CD4-positive, alpha-beta T cell (primary cell): ENCODE measurements around the gene BORCS5. TPM values are rescaled to one million over a fixed set of nuclear protein-coding genes. Genes with fewer than 3 reads are reported as not detected.

ENCODE experiments used
- ATAC-seq: fragments of 200-7000 bp; cut with Tn5 transposase; one replicate; pipeline ENCODE4 v1.10.0; 2022; ENCODE audit warnings: mild to moderate bottlenecking; ENCODE audit not compliant: poor library complexity
- CTCF ChIA-PET: fragments of 350-600 bp; sonication (Branson Sonifier 250); formaldehyde crosslinking; loops from one replicate; lab custom pipeline; 2021; ENCODE audit warnings: antibody characterized with exemption, inconsistent platforms; lab: Charles Lee
- POLR2A ChIA-PET: fragments of 350-600 bp; sonication (Branson Sonifier 250); formaldehyde crosslinking; loops from one replicate; lab custom pipeline; 2021; ENCODE audit warnings: antibody characterized with exemption, inconsistent platforms; lab: Charles Lee
- DNase-seq, 14 experiments: peaks; one replicate each; pipeline ENCODE4 v3.0.0-alpha.2; 2013 to 2020; ENCODE audit warnings: mixed read lengths in 2 of 14
- H3K27ac ChIP-seq, 2 donors: one replicate each; pipeline versions ENCODE4 v1.5.1 to v1.7.0; 2013; ENCODE audit warnings: low read length in 2 of 2, low read depth in 1 of 2, mild to moderate bottlenecking in 1 of 2
- H3K27me3 ChIP-seq, 2 experiments: 1 replicate in 1 of 2; 2 replicates in 1 of 2; pipeline versions ENCODE4 v1.6.1 to v1.7.0; 2013; ENCODE audit warnings: low read length in 2 of 2, control low read depth in 1 of 2, mild to moderate bottlenecking in 1 of 2, moderate library complexity in 1 of 2; ENCODE audit not compliant: insufficient read depth in 2 of 2, control insufficient read depth in 1 of 2
- H3K36me3 ChIP-seq: one replicate; pipeline ENCODE4 v1.6.1; 2013; ENCODE audit warnings: low read length, control low read depth; ENCODE audit not compliant: insufficient read depth
- H3K4me1 ChIP-seq: one replicate; pipeline ENCODE4 v1.6.1; 2013; ENCODE audit warnings: low read length, control low read depth; ENCODE audit not compliant: insufficient read depth
- H3K4me3 ChIP-seq: one replicate; pipeline ENCODE4 v1.5.1; 2013; ENCODE audit warnings: mild to moderate bottlenecking, low read length, moderate library complexity
- H3K9me3 ChIP-seq, 2 experiments: 1 replicate in 1 of 2; 2 replicates in 1 of 2; pipeline versions ENCODE4 v1.6.1 to v1.7.0; 2013; ENCODE audit warnings: low read length in 2 of 2, mild to moderate bottlenecking in 2 of 2, control low read depth in 1 of 2, moderate library complexity in 1 of 2; ENCODE audit not compliant: control insufficient read depth in 1 of 2, insufficient read depth in 1 of 2
- H3K27ac Mint-ChIP-seq: one replicate; pipeline ENCODE4 v1.8.0; 2020; ENCODE audit warnings: mixed read lengths
- H3K27me3 Mint-ChIP-seq: one replicate; pipeline ENCODE4 v1.8.0; 2021; ENCODE audit warnings: mixed read lengths
- H3K36me3 Mint-ChIP-seq: one replicate; pipeline ENCODE4 v1.8.0; 2021; ENCODE audit warnings: low read depth, mixed read lengths
- H3K4me1 Mint-ChIP-seq: one replicate; pipeline ENCODE4 v1.8.0; 2021; ENCODE audit warnings: low read depth, mixed read lengths
- H3K4me3 Mint-ChIP-seq: one replicate; pipeline ENCODE4 v1.8.0; 2020; ENCODE audit warnings: mild to moderate bottlenecking, mixed read lengths
- H3K9me3 Mint-ChIP-seq: one replicate; pipeline ENCODE4 v1.8.0; 2020; ENCODE audit warnings: mixed read lengths
- CTCF ChIP-seq: fragments of 200-600 bp; IDR thresholded peaks from one replicate; pipeline ENCODE4 v1.8.0; 2022; ENCODE audit warnings: antibody characterized with exemption, mild to moderate bottlenecking
- intact Hi-C, 2 experiments: fragments of 100-400 bp; cut with DNase I in 1 of 2; cut with micrococcal nuclease in 1 of 2; formaldehyde crosslinking; loops; one replicate each; pipeline versions ENCODE4 v1.15.1 to v1.9.0; 2023 to 2025; cut with DNase I, micrococcal nuclease
- total RNA-seq, 174 experiments: library from RNA in 2 of 174; stranded (reverse) in 2 of 174; gene quantifications; one replicate each; pipeline ENCODE4 v1.2.3 and lab custom pipeline; 2021 to 2026

The BORCS5 gene
- total RNA-seq, 2 experiments from 2014 or later, result 36.4 to 39.3 TPM

GRCh38 chr12:12357719-12358461 lies 1.0 kb downstream of the BORCS5 start:
- Histone ChIP-seq H3K36me3 (peaks cover 11% of the 10 kb centered on the region), H3K27ac (peak overlapping the region; percentile 86 to 93), H3K4me1 (peaks cover 41% of the 10 kb centered on the region), H3K27me3 (no peaks in the 10 kb centered on the region), H3K4me3 (peak overlapping the region; percentile 87), H3K9me3 (no peaks in the 10 kb centered on the region)
- ChIA-PET POLR2A (interaction anchor here (0.6 to 3.9 kb wide), 38 partner anchors 8 to 1187 kb away, joined by 3 to 175 read pairs (median 9); partner anchors contain the start of genes CDKN1B, CREBL2, DUSP16 and GPR19), CTCF (interaction anchor here (1.1 to 2.9 kb wide), 10 partner anchors 8 to 379 kb away, joined by 3 to 13 read pairs (median 4); no protein-coding TSS in a partner anchor)
- Mint-ChIP-seq H3K27ac (peak overlapping the region; percentile 97), H3K27me3 (no peaks in the 10 kb centered on the region), H3K4me1 (peaks cover 67% of the 10 kb centered on the region), H3K4me3 (peak overlapping the region; percentile 94), H3K9me3 (no peaks in the 10 kb centered on the region), H3K36me3 (peaks cover 31% of the 10 kb centered on the region)
- intact Hi-C loops, result loop anchor here (2.0 to 10.0 kb wide), 9 partner anchors 204 to 1743 kb away; partner anchors contain the start of genes CREBL2 (in 2 of the 2), DDX47 (in 1 of the 2), DUSP16 (in 1 of the 2) and GSG1 (in 1 of the 2)
- no peak for TF ChIP-seq CTCF
- DNase-seq (peak in 3 of 14 experiments; percentile 35 to 60 (median 38)), ATAC-seq (no peak)

GRCh38 chr12:12358528-12358927 lies 1.6 kb downstream of the BORCS5 start:
- peaks cover 41% of the 10 kb centered on the region for H3K4me1 ChIP-seq
- Mint-ChIP-seq H3K4me1 (peaks cover 62% of the 10 kb centered on the region), H3K4me3 (peak overlapping the region; percentile 94), H3K9me3 (no peaks in the 10 kb centered on the region), H3K27me3 (no peaks in the 10 kb centered on the region), H3K27ac (peak overlapping the region; percentile 97), H3K36me3 (peaks cover 31% of the 10 kb centered on the region)
- ChIA-PET CTCF (interaction anchor here (1.1 to 2.9 kb wide), 3 partner anchors 358 to 378 kb away, joined by 4 to 13 read pairs (median 4); no protein-coding TSS in a partner anchor), POLR2A (interaction anchor here (0.7 to 3.9 kb wide), 18 partner anchors 9 to 813 kb away, joined by 3 to 175 read pairs (median 19); partner anchors contain the start of genes CDKN1B, DUSP16, GPR19 and LRP6)
- TF ChIP-seq CTCF, result no peak
- peaks cover 11% of the 10 kb centered on the region for H3K36me3 ChIP-seq
- H3K27ac ChIP-seq, result no peak overlapping the region
- H3K27me3 ChIP-seq, result no peaks in the 10 kb centered on the region
- peak overlapping the region; percentile 87 for H3K4me3 ChIP-seq
- ATAC-seq (no peak), DNase-seq (no peak)
- H3K9me3 ChIP-seq, result no peaks in the 10 kb centered on the region
- intact Hi-C loops, result loop anchor here (5.0 to 10.0 kb wide), 8 partner anchors 204 to 1744 kb away; partner anchors contain the start of genes CREBL2 (in 2 of the 2), DDX47 (in 1 of the 2), DUSP16 (in 1 of the 2) and GSG1 (in 1 of the 2)

- Mint-ChIP-seq H3K4me1 (peaks cover 56% of the 10 kb centered on the region), H3K9me3 (no peaks in the 10 kb centered on the region), H3K36me3 (peaks cover 59% of the 10 kb centered on the region), H3K27me3 (no peaks in the 10 kb centered on the region), H3K27ac (no peak overlapping the region), H3K4me3 (no peak overlapping the region)
- ATAC-seq (no peak), DNase-seq (no peak)
- Histone ChIP-seq H3K27ac (no peak overlapping the region), H3K36me3 (peaks cover 21% of the 10 kb centered on the region), H3K27me3 (no peaks in the 10 kb centered on the region), H3K4me3 (no peak overlapping the region), H3K4me1 (peaks cover 21% of the 10 kb centered on the region), H3K9me3 (no peaks in the 10 kb centered on the region)
- POLR2A ChIA-PET, result interaction anchor here (1.2 to 4.2 kb wide), 2 partner anchors 7 to 372 kb away, joined by 3 to 38 read pairs; partner anchors contain the start of gene BORCS5
- intact Hi-C loops, result no loop called here
- TF ChIP-seq CTCF, result no peak
- CTCF ChIA-PET, result no interaction called here
These were observed 8.0 kb downstream of the BORCS5 start for GRCh38 chr12:12364787-12365445.
